Stimulated activated CD8-positive, alpha-beta memory T cell treated with anti-CD3 and anti-CD28 coated beads, Interleukin-2, amount 100 ng/mL, for 48 hours (primary cell): ENCODE results near the gene TNS1.

Experiments
- DNase-seq, 2 donors: peaks; one replicate each; pipeline ENCODE4 v3.0.0-alpha.2; 2020; ENCODE audit warnings: low read depth in 2 of 2

Gene TNS1

DNA sequence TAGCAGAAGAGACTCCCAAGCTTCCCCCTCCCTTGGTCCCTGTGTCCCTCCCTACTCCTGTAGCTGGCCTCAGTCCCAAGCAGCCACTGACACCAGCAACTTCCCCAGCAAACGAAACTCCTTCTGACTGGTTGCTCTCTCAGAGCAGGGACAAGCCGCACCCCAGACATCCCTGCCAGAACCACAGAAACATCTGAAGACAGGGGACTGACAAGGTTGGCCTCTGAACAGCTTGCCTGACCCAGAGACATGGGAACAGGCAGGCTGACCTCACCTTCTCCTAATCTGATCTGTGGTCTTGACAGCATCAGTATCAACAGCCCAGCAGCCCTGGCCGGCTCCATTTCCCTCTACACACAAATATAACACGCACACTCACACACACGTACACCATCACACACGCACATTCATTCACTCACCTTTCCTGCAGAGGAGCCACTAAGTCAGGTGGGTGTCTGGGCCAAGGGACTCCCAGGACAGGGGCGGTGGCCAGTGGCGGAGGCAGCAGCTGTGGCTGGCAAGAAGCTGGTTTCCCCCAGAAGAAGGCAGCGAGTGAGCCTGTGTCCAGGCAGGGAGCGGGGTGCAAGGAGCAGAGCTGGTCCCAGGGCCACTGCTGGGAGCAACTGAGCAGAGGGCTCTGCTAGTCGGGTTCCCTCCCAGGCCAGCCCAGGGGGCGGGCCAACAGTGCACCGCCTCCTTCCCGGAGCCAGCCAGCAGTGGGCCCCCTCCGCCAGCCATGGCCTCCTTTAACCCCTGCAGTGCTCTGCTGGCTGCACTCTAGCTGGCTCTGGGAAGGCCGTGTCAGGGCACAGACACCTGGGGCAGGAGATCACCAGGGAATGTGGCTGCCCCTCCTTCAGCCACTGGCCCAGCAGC lies 59.1 kb downstream of the TNS1 start:
- no peak for DNase-seq

DNA sequence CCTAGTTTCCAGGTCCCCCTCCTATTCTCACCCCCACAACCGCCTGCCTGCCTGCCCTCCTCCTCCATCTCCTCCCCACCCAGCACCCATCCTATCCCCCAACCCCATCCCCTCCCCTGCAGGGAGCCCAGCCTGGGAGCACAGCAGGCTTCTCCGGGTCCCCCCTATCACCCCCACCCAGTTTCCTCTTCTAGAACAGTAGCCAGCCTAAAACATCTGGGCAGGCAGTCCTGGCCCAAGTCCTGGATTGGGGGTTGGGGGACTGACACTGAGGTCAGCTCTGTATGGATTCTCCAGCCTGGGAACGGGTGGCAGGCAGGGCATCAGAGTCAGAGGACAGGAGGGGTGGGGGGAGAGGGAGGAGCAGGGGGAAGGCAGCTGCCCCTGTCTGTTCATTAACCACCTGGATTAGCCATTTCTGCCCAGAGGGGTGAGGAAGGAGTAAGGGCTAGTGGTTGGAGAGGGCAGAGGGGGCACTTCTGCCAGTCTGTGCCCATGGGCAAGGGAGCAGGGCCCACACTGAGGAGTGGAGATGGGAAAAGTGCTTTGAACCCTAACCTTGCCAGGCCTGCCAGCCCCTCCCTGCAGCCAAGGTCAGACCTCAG lies 60.0 kb downstream of the TNS1 start:
- DNase-seq, result no peak

DNA sequence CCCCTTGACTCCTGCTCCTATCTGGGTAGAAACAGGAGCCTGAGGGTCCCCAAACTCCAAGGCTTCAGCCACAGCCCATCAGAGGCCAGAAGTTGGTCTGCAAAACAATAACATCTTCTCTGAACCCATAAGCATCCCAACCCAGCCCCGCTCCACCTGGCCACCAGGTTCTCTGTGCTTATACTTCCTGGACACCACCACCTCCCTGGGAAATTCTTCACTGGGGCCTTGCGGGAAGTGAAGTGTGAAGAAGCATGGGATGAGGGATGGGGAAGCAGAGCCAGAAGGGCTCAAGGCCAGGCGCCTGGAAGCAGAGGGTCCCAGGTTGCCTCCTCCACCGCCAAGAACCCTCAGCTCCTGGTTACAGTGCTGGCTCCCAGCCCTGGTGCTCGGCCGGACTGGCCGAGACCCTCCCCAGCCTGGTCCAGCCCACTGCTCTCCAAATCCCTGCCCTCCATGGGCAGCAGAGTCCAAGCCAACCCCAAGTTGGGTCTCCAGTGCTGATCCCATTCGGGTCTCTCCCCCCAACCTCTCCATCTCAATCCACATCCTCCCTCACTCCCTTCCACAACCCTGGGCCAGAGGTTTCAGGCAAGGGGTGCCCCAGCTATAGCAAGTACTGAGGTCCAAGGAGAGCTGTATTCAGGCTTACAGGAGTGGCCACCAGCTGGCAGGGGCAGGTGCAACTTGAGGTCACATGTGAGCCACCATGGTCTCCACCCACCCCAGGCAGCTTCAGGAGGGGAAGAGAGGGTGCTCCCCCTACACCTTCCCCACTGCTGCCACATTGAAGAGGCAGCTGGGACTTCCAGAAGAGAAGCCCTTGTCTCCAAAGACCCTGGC lies 60.7 kb downstream of the TNS1 start:
- no peak for DNase-seq

DNA sequence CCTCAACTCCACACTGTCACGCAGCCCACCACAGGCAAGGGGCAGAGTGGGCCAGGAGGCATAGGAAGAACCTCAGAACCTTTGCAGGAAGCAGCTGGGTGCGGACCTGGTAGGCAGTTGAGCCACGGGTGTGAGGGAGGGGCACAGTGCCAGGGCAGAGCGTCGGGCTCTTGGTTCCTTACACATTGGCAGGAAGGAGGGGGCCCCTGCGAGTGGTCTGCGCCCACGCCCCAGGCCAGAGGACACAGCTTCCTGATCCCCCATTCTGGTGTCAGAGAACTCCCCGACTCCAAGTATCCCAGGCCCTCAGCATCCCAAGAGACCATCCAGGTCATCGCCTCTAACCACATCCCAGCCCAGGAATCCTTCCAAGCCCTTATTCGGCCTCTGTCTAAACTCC lies 61.5 kb downstream of the TNS1 start:
- DNase-seq, result no peak

DNA sequence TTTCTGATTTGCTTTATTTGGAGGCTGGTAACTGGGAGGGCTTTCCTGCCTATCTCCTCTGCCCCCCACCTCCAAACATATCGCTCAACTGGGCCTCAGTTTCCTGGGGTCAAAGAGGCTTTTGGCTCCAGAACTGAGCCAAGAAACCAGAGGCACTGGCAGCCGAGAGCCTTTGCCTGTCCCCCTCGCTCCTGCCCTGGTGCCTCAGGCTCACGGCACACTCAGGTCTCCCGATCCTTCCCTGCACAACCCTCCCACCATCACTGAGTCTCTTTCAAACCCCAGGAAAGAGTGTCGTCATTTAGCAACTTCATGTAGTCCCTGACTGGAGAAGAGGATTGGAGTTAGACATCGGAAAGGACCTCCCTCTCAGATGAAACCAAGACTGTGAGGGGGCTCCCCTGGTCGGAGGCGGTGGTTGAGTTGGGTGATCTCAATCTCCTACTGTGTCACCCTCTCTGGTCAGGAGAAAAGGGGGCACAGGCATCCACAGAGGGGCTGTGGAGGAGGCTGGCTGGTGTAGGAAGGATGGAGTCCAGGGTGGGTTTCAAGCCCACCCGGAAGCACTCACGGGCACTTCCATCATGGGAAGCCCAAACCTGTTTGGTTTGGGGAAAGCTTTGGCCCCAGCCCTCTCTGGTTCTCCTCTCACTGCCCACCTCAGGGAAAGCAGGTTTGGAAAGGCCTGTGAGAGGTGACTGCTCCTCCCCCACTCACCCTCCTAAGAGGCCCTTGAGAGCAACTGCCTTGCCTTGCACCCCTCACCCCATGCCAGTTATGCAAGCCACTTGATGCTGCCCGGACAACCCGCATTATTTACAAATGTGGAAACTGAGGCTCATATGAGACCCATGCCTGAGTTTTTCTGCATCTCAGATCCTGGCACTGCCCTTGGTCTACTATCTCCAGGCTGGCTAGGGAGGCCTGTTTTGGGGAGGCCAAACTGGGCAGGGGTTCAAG lies 62.3 kb downstream of the TNS1 start:
- no peak for DNase-seq

DNA sequence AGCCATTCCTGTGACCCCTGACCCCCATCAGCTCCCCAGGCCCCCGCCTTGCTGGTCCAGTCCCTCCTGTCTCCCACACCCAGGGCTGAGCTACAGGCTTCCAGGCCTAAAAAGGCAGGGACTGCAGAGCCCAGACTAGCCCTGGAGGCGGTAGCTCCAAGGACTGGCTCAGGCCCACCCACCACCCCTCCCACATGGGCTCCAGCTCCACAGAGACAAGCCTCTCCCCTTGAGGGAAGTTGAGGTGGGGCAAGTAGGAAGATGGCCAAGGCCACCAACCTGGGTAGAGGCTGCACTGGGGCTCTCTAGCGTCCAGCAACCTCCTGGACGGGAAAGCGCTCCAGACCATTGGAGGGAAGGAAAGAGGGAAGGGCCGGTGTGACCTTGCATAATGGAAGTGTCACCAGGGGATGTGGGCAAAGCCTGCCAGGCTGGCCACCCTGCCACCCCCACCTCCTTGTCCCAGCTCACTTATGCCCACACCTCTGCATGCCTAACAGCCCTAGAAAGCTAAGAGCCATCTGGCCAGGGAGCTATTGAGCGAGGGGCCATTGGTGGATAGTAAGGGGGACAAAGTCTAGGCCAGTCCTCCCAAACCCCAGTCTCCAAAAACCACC lies 63.1 kb downstream of the TNS1 start:
- no peak for DNase-seq

DNA sequence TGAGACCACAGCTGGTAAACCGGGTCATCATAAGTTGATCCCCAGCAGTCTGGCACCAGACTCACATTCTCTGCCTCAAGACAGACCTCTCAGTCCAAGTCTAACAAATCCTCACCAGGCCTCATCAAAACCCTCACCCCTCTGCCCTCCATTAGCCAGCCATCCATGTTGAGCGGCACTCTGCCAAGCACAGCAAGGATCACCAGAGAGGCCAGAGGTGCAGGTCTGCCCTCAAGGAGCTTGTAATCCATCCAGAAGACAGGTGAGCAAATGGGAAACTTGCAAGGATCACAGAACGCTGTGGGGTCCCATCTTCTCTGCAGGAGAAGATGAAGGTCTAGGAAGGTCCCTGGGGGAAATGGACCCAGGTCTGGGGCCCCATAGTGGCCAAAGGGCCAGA lies 63.6 kb downstream of the TNS1 start:
- DNase-seq, result no peak

DNA sequence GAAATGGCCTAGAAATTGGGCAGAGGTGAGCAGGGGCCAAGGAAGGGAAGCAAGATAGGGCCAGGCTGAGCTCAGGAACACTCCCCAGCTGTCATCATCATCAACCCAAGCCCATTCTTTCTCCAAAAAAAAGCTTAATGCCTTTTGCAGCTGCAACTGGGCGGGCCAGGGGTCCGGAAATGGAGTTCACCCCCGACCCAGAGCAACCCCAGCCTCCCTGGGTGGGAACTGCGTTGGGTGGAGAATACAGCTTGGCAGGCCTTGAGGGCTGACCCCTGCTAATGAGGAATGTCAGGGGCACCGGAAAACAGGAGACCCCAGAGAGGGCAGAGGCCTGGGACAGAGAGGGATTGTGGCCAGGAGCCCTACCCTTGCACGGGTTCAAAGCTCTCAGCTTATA lies 64.8 kb downstream of the TNS1 start:
- DNase-seq, result no peak

DNA sequence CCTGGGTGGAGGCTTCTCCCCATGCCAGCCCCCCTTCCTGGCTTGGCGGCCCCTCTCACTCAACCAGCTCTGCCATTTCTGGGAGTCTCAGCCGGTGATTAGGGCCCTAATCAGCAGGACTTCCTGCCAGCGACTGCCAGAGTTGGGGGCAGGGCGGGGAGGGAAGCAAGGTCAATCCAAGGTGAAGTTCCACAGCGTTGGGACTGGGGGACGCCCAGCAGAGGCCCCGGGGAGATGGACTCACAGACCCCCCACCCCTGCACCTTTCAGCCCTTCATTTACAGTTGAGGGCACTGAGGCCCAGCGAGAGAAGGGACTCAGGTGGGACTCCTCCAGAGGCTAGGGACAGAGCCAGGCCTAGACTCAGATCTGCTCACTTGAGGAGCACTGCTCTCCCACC lies 65.3 kb downstream of the TNS1 start:
- DNase-seq, result no peak

DNA sequence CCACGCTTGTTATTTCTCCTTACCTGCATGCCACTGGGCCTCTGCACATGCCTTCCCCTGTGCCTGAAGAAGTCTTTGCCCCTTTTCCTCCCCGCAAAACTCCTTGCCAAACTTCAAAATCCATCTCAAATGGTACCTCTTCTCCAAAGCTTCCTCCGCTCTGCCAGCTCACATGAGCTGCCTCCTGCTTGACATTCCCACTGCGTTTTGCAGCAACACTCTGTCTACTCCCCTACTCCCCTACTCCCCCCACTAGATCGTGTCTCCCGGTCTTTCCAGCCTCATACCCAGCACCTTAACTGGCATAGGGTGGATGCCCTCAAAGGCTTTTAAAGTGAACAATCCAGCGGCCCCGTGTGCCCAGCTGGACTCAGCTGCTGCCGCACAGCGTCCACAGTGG lies 65.8 kb downstream of the TNS1 start:
- DNase-seq, result no peak

DNA sequence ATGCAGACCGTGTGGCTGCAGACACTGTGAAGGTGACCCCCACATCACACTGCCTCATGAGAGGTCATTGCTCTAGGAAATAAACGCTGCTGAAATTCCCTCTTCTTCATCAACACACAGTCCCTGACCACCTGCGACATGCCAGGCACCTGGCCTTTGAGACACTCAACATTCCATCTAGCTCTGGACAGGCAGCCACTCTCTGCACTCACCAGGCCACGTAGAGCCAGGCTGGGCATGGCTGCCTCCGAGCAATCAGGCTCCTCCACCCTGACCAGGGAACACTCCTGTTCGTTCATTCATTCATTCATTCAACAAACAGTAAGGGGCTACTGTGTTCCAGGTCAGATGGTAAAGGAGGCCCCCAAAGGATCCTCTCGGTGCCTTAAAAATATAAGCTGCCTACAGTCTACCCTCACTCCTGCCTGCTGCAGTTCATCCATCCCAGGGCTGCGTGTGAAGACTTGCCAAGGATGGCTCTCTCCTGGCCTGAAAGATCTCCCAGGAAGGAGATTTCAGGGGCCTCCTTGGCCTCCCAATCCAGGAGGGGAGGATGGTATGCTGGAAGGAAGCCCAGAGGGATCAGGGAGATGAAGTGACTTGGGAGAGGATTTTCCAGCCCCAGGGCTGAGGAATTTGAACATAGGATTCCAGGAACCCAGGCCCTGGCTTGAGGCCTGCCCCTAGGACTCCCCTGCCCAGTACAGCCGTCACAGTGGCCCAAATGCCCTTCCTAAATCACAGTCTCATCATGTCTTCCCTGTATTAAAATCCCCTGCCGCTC lies 66.7 kb downstream of the TNS1 start:
- DNase-seq, result no peak

DNA sequence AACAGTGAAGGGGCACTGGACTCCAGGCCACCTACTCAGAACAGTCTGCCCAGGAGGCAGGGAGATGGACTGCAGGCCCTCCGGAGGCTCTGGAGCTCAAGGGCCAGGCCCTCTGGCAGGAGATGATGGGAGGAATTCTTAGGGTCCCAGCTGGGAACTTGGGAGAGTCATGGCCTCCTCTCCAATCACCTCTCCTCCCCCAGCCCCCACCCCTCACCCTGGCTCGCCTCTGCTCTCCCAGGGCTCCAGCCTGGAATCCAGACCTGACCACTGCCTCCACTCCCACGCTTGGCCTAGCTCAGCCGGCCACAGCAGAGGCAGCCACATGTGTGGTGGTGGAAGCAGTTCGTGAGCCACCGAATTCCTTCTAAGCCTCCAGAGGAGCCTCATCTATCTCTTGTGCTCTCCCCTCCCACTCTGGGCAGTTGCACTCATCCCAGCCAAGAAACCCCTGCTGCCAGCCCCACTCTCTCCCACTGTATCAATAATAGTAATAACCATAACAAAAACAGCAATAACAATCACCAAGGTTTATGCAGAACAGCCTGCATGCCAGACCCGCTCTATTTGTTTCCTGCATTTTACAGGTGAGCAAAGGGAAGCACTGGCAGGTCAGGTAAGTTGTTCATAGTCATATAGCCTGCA lies 67.4 kb downstream of the TNS1 start:
- DNase-seq, result no peak

DNA sequence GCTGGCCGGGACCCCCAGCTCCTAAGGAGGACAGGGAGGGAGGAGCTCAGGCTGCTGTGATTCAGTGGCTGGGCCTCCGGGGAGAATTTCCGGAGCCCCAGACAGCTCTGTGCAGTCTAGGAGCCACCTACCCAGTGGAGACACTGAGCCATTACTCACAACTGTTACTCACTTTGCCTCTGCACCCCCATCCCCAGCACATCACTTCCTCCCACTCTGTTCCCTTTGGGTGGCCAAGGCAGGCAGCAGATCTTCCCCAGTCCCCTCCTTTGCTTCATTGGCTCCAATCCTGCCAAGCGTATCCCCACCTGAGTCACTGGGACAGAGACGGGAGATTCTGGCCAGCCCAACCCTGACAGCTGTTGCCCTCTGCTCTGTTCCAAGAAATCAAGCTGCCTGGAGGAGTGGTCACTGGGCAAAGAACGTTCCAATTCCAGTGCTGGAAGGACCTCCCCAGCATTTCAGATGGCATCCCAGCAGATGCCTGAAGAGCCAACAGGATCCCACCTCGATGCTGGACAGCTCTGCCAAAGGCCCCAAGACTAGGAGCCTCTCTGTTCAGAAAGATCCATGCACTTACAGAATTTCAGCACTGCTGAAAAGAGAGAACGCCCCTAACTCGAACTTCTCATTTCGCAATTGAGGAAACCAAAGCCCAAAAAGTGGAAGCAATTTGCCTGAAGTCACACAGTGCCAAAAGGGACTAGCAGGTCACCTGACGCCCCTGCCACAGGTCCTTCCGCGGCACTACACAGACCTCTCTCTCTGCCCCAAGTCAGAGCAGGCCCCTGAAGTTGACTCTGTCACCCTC lies 68.3 kb downstream of the TNS1 start:
- no peak for DNase-seq

DNA sequence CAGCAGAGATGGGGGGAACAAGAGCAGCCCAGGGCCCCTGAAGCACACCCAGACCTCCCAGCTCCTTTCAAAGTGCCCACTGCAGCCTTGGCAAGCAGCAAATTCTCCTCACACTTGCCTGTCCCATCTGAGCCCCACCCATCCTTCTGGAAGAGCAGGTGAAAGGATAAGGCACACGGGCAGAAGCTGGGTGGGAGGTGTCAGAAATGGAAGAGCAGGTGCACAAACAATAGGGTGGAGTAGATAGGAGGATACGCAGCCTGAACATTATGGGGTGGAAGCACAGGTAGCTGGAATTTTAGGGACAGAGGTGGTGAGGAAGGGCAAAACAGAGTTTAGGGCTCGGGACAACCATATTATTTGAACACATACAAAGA lies 69.2 kb downstream of the TNS1 start:
- DNase-seq, result no peak

DNA sequence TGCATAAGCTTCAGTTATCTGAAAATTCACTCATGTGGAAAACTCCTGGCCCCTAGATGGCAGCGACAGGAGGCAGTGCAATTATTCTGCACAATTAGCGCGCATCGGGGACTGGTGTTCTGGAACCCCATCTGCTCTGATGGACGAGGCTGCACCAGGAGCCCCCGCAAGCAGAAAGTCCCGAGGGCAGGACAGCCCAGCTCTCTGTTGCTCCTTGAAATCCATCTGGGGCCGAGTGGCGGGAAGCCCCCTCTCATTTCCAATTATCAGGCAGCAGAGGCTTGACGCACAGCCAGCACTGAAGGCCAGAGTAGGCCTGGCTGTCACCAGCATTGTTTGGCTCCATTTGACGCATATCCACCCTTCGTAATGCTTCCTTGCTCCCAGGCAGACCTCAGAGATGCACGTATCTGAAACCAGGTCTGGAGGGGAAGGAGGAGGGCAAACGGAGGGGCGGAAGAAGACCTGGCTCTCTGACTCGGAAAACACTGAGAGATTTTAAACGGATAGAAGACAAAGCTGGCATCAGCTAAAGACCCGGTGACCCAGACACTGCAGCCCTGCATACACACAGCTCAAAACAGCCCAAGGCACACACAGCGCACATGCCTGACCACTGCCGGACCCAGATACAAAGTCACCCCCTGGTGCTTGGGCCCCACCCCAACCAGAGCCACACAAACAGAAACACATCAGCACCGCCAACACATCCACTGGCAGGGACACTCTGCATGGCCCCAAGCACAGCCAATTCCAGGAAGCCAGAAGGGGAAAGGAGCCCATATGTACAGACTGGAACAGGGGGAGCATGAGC lies 69.8 kb downstream of the TNS1 start:
- DNase-seq, result no peak

DNA sequence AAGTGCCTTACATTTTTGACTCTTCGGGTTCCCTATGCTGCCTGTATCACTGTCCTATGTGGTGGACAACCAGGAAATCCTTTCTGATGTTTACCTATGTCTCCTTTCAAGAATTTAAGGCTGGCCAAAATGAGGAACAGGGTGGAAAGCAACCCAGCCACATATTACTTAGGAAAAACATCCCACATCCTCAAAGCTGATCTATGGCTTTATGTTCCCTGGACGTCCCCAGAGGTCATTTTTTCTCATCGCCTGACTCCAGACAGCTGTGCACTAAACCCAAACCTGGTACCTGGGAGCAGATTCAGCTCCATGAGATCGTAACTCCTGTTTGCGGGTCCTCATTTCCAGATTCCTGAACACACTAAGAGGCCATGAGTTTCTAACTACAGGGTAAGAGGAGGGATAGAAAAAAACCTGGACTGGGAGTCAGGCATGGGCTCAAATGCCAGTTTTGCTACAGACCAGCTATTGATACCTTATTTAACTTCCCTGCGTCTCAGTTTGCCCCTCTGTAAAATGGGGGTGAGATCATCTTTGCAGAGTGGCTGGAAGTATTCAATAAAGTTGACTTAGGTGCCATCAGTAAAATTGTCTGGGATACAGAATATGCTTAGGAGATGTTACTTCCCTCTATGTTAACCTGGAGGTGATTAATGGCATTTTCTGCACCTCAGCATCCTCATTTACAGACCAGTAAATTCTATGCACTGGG lies 70.8 kb downstream of the TNS1 start:
- no peak for DNase-seq
